ENCODE data around the gene HCN2. TPM values are rescaled to one million over a fixed set of nuclear protein-coding genes. Genes with fewer than 3 reads are reported as not detected.

The HCN2 gene
- total RNA-seq, 1 experiment from 2014 or later, result 3.9 TPM

GRCh38 chr19:632579-633067 is 42.9 kb downstream of the HCN2 start:
- H3K4me1 ChIP-seq, result peaks cover 5% of the 10 kb centered on the region; the same call in 1 of the 2 replicates
- Mint-ChIP-seq H3K9me3 (ENCODE audit: unreplicated experiment) (no peaks in the 10 kb centered on the region), H3K27me3 (ENCODE audit: insufficient read depth, unreplicated experiment) (no peaks in the 10 kb centered on the region), H3K27ac (ENCODE audit: unreplicated experiment) (peak overlapping the region; percentile 96), H3K36me3 (ENCODE audit: insufficient read depth, unreplicated experiment) (peaks cover 40% of the 10 kb centered on the region), H3K4me3 (ENCODE audit: unreplicated experiment) (peak overlapping the region; percentile 100), H3K4me1 (ENCODE audit: low read depth, unreplicated experiment) (peaks cover 6% of the 10 kb centered on the region)
- H3K27me3 ChIP-seq (replicated peaks; ENCODE audit: control insufficient read depth, insufficient read depth, low read length), result no peaks in the 10 kb centered on the region
- CTCF ChIA-PET, result interaction anchor here (0.7 kb wide), 2 partner anchors 47 to 138 kb away, joined by 3 to 4 read pairs; no protein-coding TSS in a partner anchor
- DNase-seq, result peak; percentile 75 to 79
- TF ChIP-seq, protein P1, sequence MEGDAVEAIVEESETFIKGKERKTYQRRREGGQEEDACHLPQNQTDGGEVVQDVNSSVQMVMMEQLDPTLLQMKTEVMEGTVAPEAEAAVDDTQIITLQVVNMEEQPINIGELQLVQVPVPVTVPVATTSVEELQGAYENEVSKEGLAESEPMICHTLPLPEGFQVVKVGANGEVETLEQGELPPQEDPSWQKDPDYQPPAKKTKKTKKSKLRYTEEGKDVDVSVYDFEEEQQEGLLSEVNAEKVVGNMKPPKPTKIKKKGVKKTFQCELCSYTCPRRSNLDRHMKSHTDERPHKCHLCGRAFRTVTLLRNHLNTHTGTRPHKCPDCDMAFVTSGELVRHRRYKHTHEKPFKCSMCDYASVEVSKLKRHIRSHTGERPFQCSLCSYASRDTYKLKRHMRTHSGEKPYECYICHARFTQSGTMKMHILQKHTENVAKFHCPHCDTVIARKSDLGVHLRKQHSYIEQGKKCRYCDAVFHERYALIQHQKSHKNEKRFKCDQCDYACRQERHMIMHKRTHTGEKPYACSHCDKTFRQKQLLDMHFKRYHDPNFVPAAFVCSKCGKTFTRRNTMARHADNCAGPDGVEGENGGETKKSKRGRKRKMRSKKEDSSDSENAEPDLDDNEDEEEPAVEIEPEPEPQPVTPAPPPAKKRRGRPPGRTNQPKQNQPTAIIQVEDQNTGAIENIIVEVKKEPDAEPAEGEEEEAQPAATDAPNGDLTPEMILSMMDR (IDR thresholded peaks at IDR 0.05; ENCODE audit: insufficient read depth in 1 of 2, low read depth in 1 of 2, low read length in 1 of 2, severe bottlenecking in 1 of 2, unreplicated experiment in 1 of 2), result no peak
- intact Hi-C loops (cut with micrococcal nuclease; ENCODE audit: unreplicated experiment), result loop anchor here (2.0 kb wide), 1 partner anchor 60 kb away; the partner anchor contains the start of gene BSG
- peak overlapping the region; percentile 67 for H3K4me3 ChIP-seq (ENCODE audit: low read depth, low read length)
- POLR2A ChIA-PET, result no interaction called here
- no peaks in the 10 kb centered on the region for H3K36me3 ChIP-seq (ENCODE audit: control insufficient read depth, insufficient read depth, low read length)
- no peaks in the 10 kb centered on the region for H3K9me3 ChIP-seq
- no TSS peak for BruUV-seq (replicated peaks)

GRCh38 chr19:633068-633785 is 43.5 kb downstream of the HCN2 start, which contains the start of gene POLRMT:
Gene POLRMT (minus strand): TSS chr19:633537. CDS start chr19:633512, 25 bp downstream.
- peak; percentile 97 to 98 for DNase-seq
- H3K9me3 Mint-ChIP-seq (ENCODE audit: unreplicated experiment), result no peaks in the 10 kb centered on the region
- Histone ChIP-seq H3K27me3 (replicated peaks; ENCODE audit: control insufficient read depth, insufficient read depth, low read length) (no peaks in the 10 kb centered on the region), H3K4me1 (peaks cover 5% of the 10 kb centered on the region; the same call in 1 of the 2 replicates), H3K4me3 (ENCODE audit: low read depth, low read length) (peak within 1 kb of the TSS; percentile 67), H3K36me3 (ENCODE audit: control insufficient read depth, insufficient read depth, low read length) (no peaks in the 10 kb centered on the region), H3K9me3 (no peaks in the 10 kb centered on the region)
- peak within 1 kb of the TSS; percentile 100 for H3K4me3 Mint-ChIP-seq (ENCODE audit: unreplicated experiment)
- H3K36me3 Mint-ChIP-seq (ENCODE audit: insufficient read depth, unreplicated experiment), result peaks cover 36% of the 10 kb centered on the region
- intact Hi-C loops (cut with micrococcal nuclease; ENCODE audit: unreplicated experiment), result loop anchor here (2.0 kb wide), 1 partner anchor 60 kb away; the partner anchor contains the start of gene BSG
- TF ChIP-seq, protein P1 (IDR thresholded peaks at IDR 0.05; ENCODE audit: insufficient read depth in 1 of 2, low read depth in 1 of 2, low read length in 1 of 2, severe bottlenecking in 1 of 2, unreplicated experiment in 1 of 2), result no peak
- BruUV-seq (replicated peaks), result TSS peak; percentile 68
- no peaks in the 10 kb centered on the region for H3K27me3 Mint-ChIP-seq (ENCODE audit: insufficient read depth, unreplicated experiment)
- H3K4me1 Mint-ChIP-seq (ENCODE audit: low read depth, unreplicated experiment), result peaks cover 6% of the 10 kb centered on the region
- ChIA-PET CTCF (interaction anchor here (0.7 kb wide), 2 partner anchors 47 to 138 kb away, joined by 3 to 4 read pairs; no protein-coding TSS in a partner anchor), POLR2A (interaction anchor here (0.7 kb wide), 1 partner anchor 102 kb away, joined by 3 read pairs; the partner anchor contains the start of gene CDC34)
- H3K27ac Mint-ChIP-seq (ENCODE audit: unreplicated experiment), result peak within 1 kb of the TSS; percentile 96

DNA sequence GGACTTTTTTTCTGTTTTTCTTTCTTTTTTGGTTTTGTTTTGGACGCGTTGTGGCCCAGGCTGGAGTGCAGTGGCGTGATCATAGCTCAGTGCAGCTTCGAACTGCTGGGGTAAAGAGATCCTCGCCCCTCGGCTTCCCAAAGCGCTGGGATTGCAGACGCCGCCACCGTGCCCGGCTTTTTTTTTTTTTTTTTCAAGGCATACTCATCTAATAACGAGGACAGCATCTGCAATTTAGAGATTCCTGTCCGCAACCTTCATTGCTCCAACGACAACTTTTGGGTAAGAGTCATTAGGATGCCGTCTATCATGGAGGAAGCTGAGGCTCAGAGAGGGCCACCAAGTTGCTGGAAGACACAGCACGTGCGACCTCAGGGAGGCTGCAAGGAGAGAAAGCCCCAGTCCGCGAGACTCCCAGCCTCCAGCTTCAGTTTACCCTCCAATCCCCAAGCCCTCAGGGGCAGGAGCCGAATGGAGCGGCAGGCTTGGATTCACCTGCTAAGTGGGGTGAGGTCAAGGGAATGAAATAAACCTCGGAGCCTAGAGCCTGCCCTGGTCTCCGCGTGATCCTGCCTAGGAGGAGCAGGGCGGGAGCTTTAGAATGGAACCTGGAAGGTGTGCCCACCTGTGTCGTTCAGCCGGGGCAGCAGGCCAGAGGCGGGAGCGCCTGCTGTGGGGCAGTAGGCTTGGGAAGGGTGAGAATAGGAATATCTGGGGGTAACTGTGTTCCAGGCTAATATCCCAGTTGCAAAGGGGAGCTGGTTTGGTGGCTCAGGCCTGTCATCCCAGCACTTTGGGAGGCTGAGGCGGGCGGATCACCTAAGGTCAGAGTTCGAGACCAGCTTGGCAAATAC is 44.3 kb downstream of the HCN2 start:
- DNase-seq, result no peak
- CTCF ChIA-PET, result no interaction called here

More for the DNA sequence above, 44.3 kb downstream of the HCN2 start:
- H3K27me3 Mint-ChIP-seq (ENCODE audit: insufficient read depth, unreplicated experiment), result no peaks in the 10 kb centered on the region
- peak overlapping the region; percentile 100 for H3K4me3 Mint-ChIP-seq (ENCODE audit: unreplicated experiment)
- intact Hi-C loops (cut with micrococcal nuclease; ENCODE audit: unreplicated experiment), result loop anchor here (2.0 kb wide), 1 partner anchor 61 kb away; the partner anchor contains the start of gene BSG
- H3K36me3 ChIP-seq (ENCODE audit: control insufficient read depth, insufficient read depth, low read length), result no peaks in the 10 kb centered on the region
- H3K27me3 ChIP-seq (replicated peaks; ENCODE audit: control insufficient read depth, insufficient read depth, low read length), result no peaks in the 10 kb centered on the region
- peak overlapping the region; percentile 57 for H3K4me3 ChIP-seq (ENCODE audit: low read depth, low read length)
- POLR2A ChIA-PET, result interaction anchor here (0.7 kb wide), 1 partner anchor 102 kb away, joined by 3 read pairs; the partner anchor contains the start of gene CDC34
- H3K9me3 ChIP-seq, result no peaks in the 10 kb centered on the region
- no TSS peak for BruUV-seq (replicated peaks)
- H3K36me3 Mint-ChIP-seq (ENCODE audit: insufficient read depth, unreplicated experiment), result peaks cover 29% of the 10 kb centered on the region
- H3K9me3 Mint-ChIP-seq (ENCODE audit: unreplicated experiment), result no peaks in the 10 kb centered on the region
- peaks cover 8% of the 10 kb centered on the region; the same call in 1 of the 2 replicates for H3K4me1 ChIP-seq
- peaks cover 7% of the 10 kb centered on the region for H3K4me1 Mint-ChIP-seq (ENCODE audit: low read depth, unreplicated experiment)
- TF ChIP-seq, protein P1 (IDR thresholded peaks at IDR 0.05; ENCODE audit: insufficient read depth in 1 of 2, low read depth in 1 of 2, low read length in 1 of 2, severe bottlenecking in 1 of 2, unreplicated experiment in 1 of 2), result no peak
- peak overlapping the region; percentile 96 for H3K27ac Mint-ChIP-seq (ENCODE audit: unreplicated experiment)

Measured in Caco-2 (cell line).